ENCODE results near the gene STX8.

The STX8 gene

GRCh38 chr17:9236286-9237052 lies 339.2 kb downstream of the STX8 start:
- H2BK12ac ChIP-seq (ENCODE audit: low read length), result no peak overlapping the region
- no peak overlapping the region for H3K4me3 ChIP-seq (ENCODE audit: low read length in 2 of 2)
- peak overlapping the region; percentile 81 for H2AK5ac ChIP-seq (ENCODE audit: low read depth, low read length)
- no peaks in the 10 kb centered on the region for H3K36me3 ChIP-seq (replicated peaks in 1 of 2; ENCODE audit: control insufficient read depth in 2 of 2, insufficient read depth in 2 of 2, low read length in 2 of 2)
- no peak overlapping the region for H3K14ac ChIP-seq (ENCODE audit: low read length)
- no peak overlapping the region for H2AFZ ChIP-seq (ENCODE audit: low read length)
- H4K8ac ChIP-seq (ENCODE audit: low read depth, low read length), result no peak overlapping the region
- no peak overlapping the region for H2BK120ac ChIP-seq (ENCODE audit: low read depth, low read length)
- H3K79me1 ChIP-seq (ENCODE audit: low read depth, low read length), result peaks cover 4% of the 10 kb centered on the region
- H3K4me1 ChIP-seq (ENCODE audit: control insufficient read depth in 2 of 2, insufficient read depth in 1 of 2, low read depth in 1 of 2, low read length in 2 of 2), result peaks cover 21 to 32% of the 10 kb centered on the region in 2 donors
- no peak for DNase-seq (ENCODE audit: low spot score)
- H3K4ac ChIP-seq (ENCODE audit: low read length), result no peak overlapping the region
- H3K4me2 ChIP-seq (ENCODE audit: insufficient read depth, low read length, poor library complexity, severe bottlenecking), result no peak overlapping the region
- no peak overlapping the region for H3K9ac ChIP-seq (ENCODE audit: low read depth, low read length, poor library complexity)
- peak overlapping the region; percentile 67 for H3K18ac ChIP-seq (ENCODE audit: low read length)
- H3K27me3 ChIP-seq (ENCODE audit: control insufficient read depth in 3 of 3, insufficient read depth in 3 of 3, low read depth in 1 of 3, low read length in 3 of 3), result peaks cover 0 to 25% (median 5%) of the 10 kb centered on the region in 3 experiments
- H4K91ac ChIP-seq (ENCODE audit: low read depth, low read length, poor library complexity), result no peak overlapping the region
- peaks cover 1 to 3% of the 10 kb centered on the region in 2 donors for H3K9me3 ChIP-seq (replicated peaks in 1 of 2; ENCODE audit: control insufficient read depth in 2 of 2, insufficient read depth in 1 of 2, low read depth in 1 of 2, low read length in 2 of 2)
- no peak overlapping the region for H3K23ac ChIP-seq (ENCODE audit: low read depth, low read length, poor library complexity)
- peak overlapping the region; percentile 55 for H2BK15ac ChIP-seq (ENCODE audit: low read length)
- H2BK5ac ChIP-seq (ENCODE audit: low read length), result no peak overlapping the region
- H3K27ac ChIP-seq (replicated peaks; ENCODE audit: low read length), result no peak overlapping the region
- WGBS, 2 donors (ENCODE audit: extremely low coverage in 2 of 2, insufficient read length in 2 of 2, insufficient replicate concordance in 1 of 2), result no CpG with 5 or more reads among the region's 7 CpGs

DNA sequence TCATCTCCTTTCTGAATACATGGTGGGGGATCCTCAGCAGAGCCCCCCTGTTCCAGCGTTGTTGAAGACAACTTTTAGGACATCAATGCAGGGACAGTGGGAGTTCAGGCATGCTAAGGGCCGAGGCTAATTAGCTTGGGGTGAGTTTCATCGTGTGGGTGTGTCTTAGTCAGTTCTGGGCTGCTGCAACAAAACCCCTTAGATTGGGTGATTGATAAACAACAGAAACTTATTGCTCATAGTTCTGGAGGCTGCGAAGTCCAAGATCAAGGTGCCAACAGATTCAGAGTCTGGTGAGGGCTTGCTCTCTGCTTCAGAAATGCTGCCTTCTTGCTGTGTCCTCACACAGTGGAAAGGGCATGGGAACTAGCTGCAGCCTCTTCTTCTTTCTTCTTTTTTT lies 340.3 kb downstream of the STX8 start:
- H2AK5ac ChIP-seq (ENCODE audit: low read depth, low read length), result no peak overlapping the region
- H3K79me1 ChIP-seq (ENCODE audit: low read depth, low read length), result peaks cover 4% of the 10 kb centered on the region
- no peak for DNase-seq (ENCODE audit: low spot score)
- no peaks in the 10 kb centered on the region for H3K36me3 ChIP-seq (replicated peaks in 1 of 2; ENCODE audit: control insufficient read depth in 2 of 2, insufficient read depth in 2 of 2, low read length in 2 of 2)
- H3K4me1 ChIP-seq (ENCODE audit: control insufficient read depth in 2 of 2, insufficient read depth in 1 of 2, low read depth in 1 of 2, low read length in 2 of 2), result peaks cover 18 to 21% of the 10 kb centered on the region in 2 donors
- no peak overlapping the region for H2BK12ac ChIP-seq (ENCODE audit: low read length)
- H3K4ac ChIP-seq (ENCODE audit: low read length), result no peak overlapping the region
- H3K9ac ChIP-seq (ENCODE audit: low read depth, low read length, poor library complexity), result no peak overlapping the region
- no peak overlapping the region for H4K8ac ChIP-seq (ENCODE audit: low read depth, low read length)
- peaks cover 1 to 3% of the 10 kb centered on the region in 2 donors for H3K9me3 ChIP-seq (replicated peaks in 1 of 2; ENCODE audit: control insufficient read depth in 2 of 2, insufficient read depth in 1 of 2, low read depth in 1 of 2, low read length in 2 of 2)
- H2BK120ac ChIP-seq (ENCODE audit: low read depth, low read length), result no peak overlapping the region
- H3K18ac ChIP-seq (ENCODE audit: low read length), result no peak overlapping the region
- H4K91ac ChIP-seq (ENCODE audit: low read depth, low read length, poor library complexity), result no peak overlapping the region
- H3K4me3 ChIP-seq (ENCODE audit: low read length in 2 of 2), result no peak overlapping the region
- no peak overlapping the region for H3K27ac ChIP-seq (replicated peaks; ENCODE audit: low read length)
- H2BK5ac ChIP-seq (ENCODE audit: low read length), result no peak overlapping the region
- no peak overlapping the region for H2AFZ ChIP-seq (ENCODE audit: low read length)
- H3K4me2 ChIP-seq (ENCODE audit: insufficient read depth, low read length, poor library complexity, severe bottlenecking), result no peak overlapping the region
- H3K27me3 ChIP-seq (ENCODE audit: control insufficient read depth in 3 of 3, insufficient read depth in 3 of 3, low read depth in 1 of 3, low read length in 3 of 3), result peaks cover 0 to 21% (median 5%) of the 10 kb centered on the region in 3 experiments
- H3K14ac ChIP-seq (ENCODE audit: low read length), result no peak overlapping the region
- no peak overlapping the region for H3K23ac ChIP-seq (ENCODE audit: low read depth, low read length, poor library complexity)
- H2BK15ac ChIP-seq (ENCODE audit: low read length), result no peak overlapping the region
- WGBS, 2 donors (ENCODE audit: extremely low coverage in 2 of 2, insufficient read length in 2 of 2, insufficient replicate concordance in 1 of 2), result no CpG with 5 or more reads among the region's 4 CpGs

DNA sequence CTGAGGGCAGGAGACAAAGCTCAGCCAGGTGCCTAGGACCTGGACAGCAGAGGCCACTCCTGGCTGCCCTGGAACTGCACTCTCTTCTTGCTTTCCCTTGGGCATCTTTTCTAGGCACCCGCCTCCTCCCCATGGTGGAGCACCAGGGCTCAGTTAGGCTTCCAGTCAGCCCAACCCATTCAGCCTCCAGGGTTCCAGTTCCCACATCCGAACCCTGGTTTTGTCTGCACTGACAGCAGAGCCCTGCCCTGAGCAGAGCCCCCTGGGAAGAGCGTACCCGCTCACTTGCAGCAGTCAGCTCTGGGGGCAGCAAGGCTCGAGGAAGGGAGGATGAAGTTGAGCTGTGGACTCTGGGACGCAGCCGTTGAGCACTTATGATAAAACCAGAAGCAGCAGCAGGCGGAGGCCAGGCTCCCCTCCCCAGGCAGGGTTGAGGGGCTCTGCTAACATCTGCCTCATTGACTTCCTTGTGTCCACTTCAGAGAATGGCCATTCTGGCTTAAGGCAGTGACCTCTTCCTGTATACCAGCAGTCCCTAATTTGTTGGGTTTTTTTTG lies 341.2 kb downstream of the STX8 start:
- no CpG with 5 or more reads among the region's 8 CpGs for WGBS, 2 donors (ENCODE audit: extremely low coverage in 2 of 2, insufficient read length in 2 of 2, insufficient replicate concordance in 1 of 2)
- H3K27ac ChIP-seq (replicated peaks; ENCODE audit: low read length), result no peak overlapping the region
- peaks cover 15 to 20% of the 10 kb centered on the region in 2 donors for H3K4me1 ChIP-seq (ENCODE audit: control insufficient read depth in 2 of 2, insufficient read depth in 1 of 2, low read depth in 1 of 2, low read length in 2 of 2)
- H3K9ac ChIP-seq (ENCODE audit: low read depth, low read length, poor library complexity), result no peak overlapping the region
- peaks cover 2% of the 10 kb centered on the region for H3K79me1 ChIP-seq (ENCODE audit: low read depth, low read length)
- peak overlapping the region; percentile 82 for H3K14ac ChIP-seq (ENCODE audit: low read length)
- peak overlapping the region; percentile 71 for H2BK15ac ChIP-seq (ENCODE audit: low read length)
- peak overlapping the region; percentile 93 for H3K23ac ChIP-seq (ENCODE audit: low read depth, low read length, poor library complexity)
- no peak overlapping the region for H3K4me3 ChIP-seq (ENCODE audit: low read length in 2 of 2)
- no peak overlapping the region for H2BK5ac ChIP-seq (ENCODE audit: low read length)
- H3K18ac ChIP-seq (ENCODE audit: low read length), result no peak overlapping the region
- no peaks in the 10 kb centered on the region for H3K36me3 ChIP-seq (replicated peaks in 1 of 2; ENCODE audit: control insufficient read depth in 2 of 2, insufficient read depth in 2 of 2, low read length in 2 of 2)
- peak overlapping the region; percentile 92 for H4K91ac ChIP-seq (ENCODE audit: low read depth, low read length, poor library complexity)
- H2AFZ ChIP-seq (ENCODE audit: low read length), result no peak overlapping the region
- no peak for DNase-seq (ENCODE audit: low spot score)
- H3K9me3 ChIP-seq (replicated peaks in 1 of 2; ENCODE audit: control insufficient read depth in 2 of 2, insufficient read depth in 1 of 2, low read depth in 1 of 2, low read length in 2 of 2), result peaks cover 1 to 3% of the 10 kb centered on the region in 2 donors
- peaks cover 0 to 15% (median 2%) of the 10 kb centered on the region in 3 experiments for H3K27me3 ChIP-seq (ENCODE audit: control insufficient read depth in 3 of 3, insufficient read depth in 3 of 3, low read depth in 1 of 3, low read length in 3 of 3)
- no peak overlapping the region for H4K8ac ChIP-seq (ENCODE audit: low read depth, low read length)
- H2BK120ac ChIP-seq (ENCODE audit: low read depth, low read length), result no peak overlapping the region
- H2AK5ac ChIP-seq (ENCODE audit: low read depth, low read length), result peak overlapping the region; percentile 81
- no peak overlapping the region for H2BK12ac ChIP-seq (ENCODE audit: low read length)
- no peak overlapping the region for H3K4me2 ChIP-seq (ENCODE audit: insufficient read depth, low read length, poor library complexity, severe bottlenecking)
- H3K4ac ChIP-seq (ENCODE audit: low read length), result peak overlapping the region; percentile 23

GRCh38 chr17:9233761-9234160 lies 341.9 kb downstream of the STX8 start:
- DNase-seq (ENCODE audit: low spot score), result no peak
- Histone ChIP-seq H3K27ac (replicated peaks; ENCODE audit: low read length) (no peak overlapping the region), H2AFZ (ENCODE audit: low read length) (no peak overlapping the region), H3K9me3 (replicated peaks in 1 of 2; ENCODE audit: control insufficient read depth in 2 of 2, insufficient read depth in 1 of 2, low read depth in 1 of 2, low read length in 2 of 2) (peaks cover 3% of the 10 kb centered on the region in 2 donors), H3K18ac (ENCODE audit: low read length) (peak overlapping the region; percentile 48), H2BK12ac (ENCODE audit: low read length) (no peak overlapping the region), H3K23ac (ENCODE audit: low read depth, low read length, poor library complexity) (peak overlapping the region; percentile 93), H2BK120ac (ENCODE audit: low read depth, low read length) (no peak overlapping the region), H4K8ac (ENCODE audit: low read depth, low read length) (no peak overlapping the region), H2BK15ac (ENCODE audit: low read length) (no peak overlapping the region), H3K4me3 (ENCODE audit: low read length in 2 of 2) (no peak overlapping the region), H3K79me1 (ENCODE audit: low read depth, low read length) (no peaks in the 10 kb centered on the region), H3K4me2 (ENCODE audit: insufficient read depth, low read length, poor library complexity, severe bottlenecking) (no peak overlapping the region), H2AK5ac (ENCODE audit: low read depth, low read length) (peak overlapping the region; percentile 81), H3K9ac (ENCODE audit: low read depth, low read length, poor library complexity) (peak overlapping the region; percentile 60), H3K4me1 (ENCODE audit: control insufficient read depth in 2 of 2, insufficient read depth in 1 of 2, low read depth in 1 of 2, low read length in 2 of 2) (peaks cover 11 to 20% of the 10 kb centered on the region in 2 donors), H3K14ac (ENCODE audit: low read length) (peak overlapping the region; percentile 82), H4K91ac (ENCODE audit: low read depth, low read length, poor library complexity) (peak overlapping the region; percentile 92), H3K4ac (ENCODE audit: low read length) (no peak overlapping the region), H3K27me3 (ENCODE audit: control insufficient read depth in 3 of 3, insufficient read depth in 3 of 3, low read depth in 1 of 3, low read length in 3 of 3) (peaks cover 0 to 9% (median 0%) of the 10 kb centered on the region in 3 experiments), H2BK5ac (ENCODE audit: low read length) (no peak overlapping the region), H3K36me3 (replicated peaks in 1 of 2; ENCODE audit: control insufficient read depth in 2 of 2, insufficient read depth in 2 of 2, low read length in 2 of 2) (no peaks in the 10 kb centered on the region)
- WGBS, 2 donors (ENCODE audit: extremely low coverage in 2 of 2, insufficient read length in 2 of 2, insufficient replicate concordance in 1 of 2), result no CpG with 5 or more reads among the region's 7 CpGs
